KG1 (cell line): ENCODE measurements around the gene TPH1.
"Not testable (repeated sequence)": the region's sequence is repeated elsewhere in the genome, so short reads cannot be mapped to it uniquely, and the experiment has no call there.

Source experiments
- DNase-seq: peaks from one replicate; lab custom pipeline; 2025; lab: John Stamatoyannopoulos, UW

Gene TPH1

GRCh38 chr11:18019650-18020049, 26.4 kb downstream of the TPH1 start:
- no peak for DNase-seq

- DNase-seq: no peak
Measured at GRCh38 chr11:18016789-18017188, 29.3 kb downstream of the TPH1 start.

- no peak for DNase-seq
Measured at GRCh38 chr11:18014876-18015275, 31.2 kb downstream of the TPH1 start.

GRCh38 chr11:18013790-18014507, 32.1 kb downstream of the TPH1 start:
- DNase-seq: no peak

GRCh38 chr11:18012906-18013781, 32.9 kb downstream of the TPH1 start, which contains the start of gene SERGEF:
TSS of gene SERGEF (minus strand) at chr11:18013047. CDS start at chr11:18013010, 37 bp downstream.
- DNase-seq: peak; percentile 73

- DNase-seq: no peak
Measured at GRCh38 chr11:18012122-18012905, 33.8 kb downstream of the TPH1 start.

GRCh38 chr11:18011633-18012032, 34.4 kb downstream of the TPH1 start:
- no peak for DNase-seq

GRCh38 chr11:18010977-18011586, 35.0 kb downstream of the TPH1 start:
- DNase-seq: no peak

- no peak for DNase-seq
Measured at GRCh38 chr11:18010121-18010670, 35.9 kb downstream of the TPH1 start.

GRCh38 chr11:18005376-18006129, 40.5 kb downstream of the TPH1 start:
- DNase-seq: no peak

GRCh38 chr11:18001191-18001590, 44.9 kb downstream of the TPH1 start:
- no peak for DNase-seq

GRCh38 chr11:18000760-18001159, 45.3 kb downstream of the TPH1 start:
- DNase-seq: no peak

- not testable (repeated sequence) for DNase-seq
Measured at GRCh38 chr11:18000128-18000527, 45.9 kb downstream of the TPH1 start.
